Epithelial cell of proximal tubule (primary cell): ENCODE data around the gene EEA1. TPM values are rescaled to one million over a fixed set of nuclear protein-coding genes. Genes with fewer than 3 reads are reported as not detected.

ENCODE experiments used
- DNase-seq: peaks from one replicate; pipeline ENCODE4 v3.0.0-alpha.2; 2011; ENCODE audit warnings: low read depth
- H3K4me3 ChIP-seq: 2 replicates; pipeline ENCODE4 v1.5.1; 2011; ENCODE audit warnings: low read depth, mild to moderate bottlenecking, low read length
- total RNA-seq: library from RNA; depleted of rRNA; stranded (reverse); fragments of >200 nt; gene quantifications from 2 replicates; pipeline ENCODE4 v1.2.3, GENCODE V29; 2015
- TF ChIP-seq, protein P1 (sequence below): conservative IDR thresholded peaks from 2 replicates; pipeline ENCODE4 v1.5.1; 2012; ENCODE audit warnings: low read depth, mild to moderate bottlenecking, low read length

Gene EEA1
- total RNA-seq, 1 donor from 2014 or later, result 6.6 TPM

DNA sequence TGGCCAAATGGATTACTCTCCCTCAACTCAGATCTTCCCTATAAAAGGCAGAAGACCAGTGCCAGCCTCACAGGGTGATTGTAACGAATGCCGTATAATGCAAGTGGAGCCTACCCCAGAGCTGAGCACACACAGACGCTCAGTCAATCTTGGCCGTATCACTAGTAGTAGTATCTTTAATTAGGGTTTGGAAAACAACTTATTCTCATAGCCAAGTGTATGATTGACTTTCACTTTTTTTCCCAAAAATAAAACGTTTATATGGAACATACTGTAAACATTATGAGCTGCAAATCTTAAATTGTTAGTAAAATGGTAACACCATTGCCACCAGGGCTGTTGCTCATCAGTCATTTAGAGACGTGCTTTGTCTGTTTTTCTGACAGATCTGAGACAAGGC is 195.9 kb downstream of the EEA1 start:
- no peak for DNase-seq
- TF ChIP-seq, protein P1, sequence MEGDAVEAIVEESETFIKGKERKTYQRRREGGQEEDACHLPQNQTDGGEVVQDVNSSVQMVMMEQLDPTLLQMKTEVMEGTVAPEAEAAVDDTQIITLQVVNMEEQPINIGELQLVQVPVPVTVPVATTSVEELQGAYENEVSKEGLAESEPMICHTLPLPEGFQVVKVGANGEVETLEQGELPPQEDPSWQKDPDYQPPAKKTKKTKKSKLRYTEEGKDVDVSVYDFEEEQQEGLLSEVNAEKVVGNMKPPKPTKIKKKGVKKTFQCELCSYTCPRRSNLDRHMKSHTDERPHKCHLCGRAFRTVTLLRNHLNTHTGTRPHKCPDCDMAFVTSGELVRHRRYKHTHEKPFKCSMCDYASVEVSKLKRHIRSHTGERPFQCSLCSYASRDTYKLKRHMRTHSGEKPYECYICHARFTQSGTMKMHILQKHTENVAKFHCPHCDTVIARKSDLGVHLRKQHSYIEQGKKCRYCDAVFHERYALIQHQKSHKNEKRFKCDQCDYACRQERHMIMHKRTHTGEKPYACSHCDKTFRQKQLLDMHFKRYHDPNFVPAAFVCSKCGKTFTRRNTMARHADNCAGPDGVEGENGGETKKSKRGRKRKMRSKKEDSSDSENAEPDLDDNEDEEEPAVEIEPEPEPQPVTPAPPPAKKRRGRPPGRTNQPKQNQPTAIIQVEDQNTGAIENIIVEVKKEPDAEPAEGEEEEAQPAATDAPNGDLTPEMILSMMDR, result no peak
- H3K4me3 ChIP-seq, result no peak overlapping the region

DNA sequence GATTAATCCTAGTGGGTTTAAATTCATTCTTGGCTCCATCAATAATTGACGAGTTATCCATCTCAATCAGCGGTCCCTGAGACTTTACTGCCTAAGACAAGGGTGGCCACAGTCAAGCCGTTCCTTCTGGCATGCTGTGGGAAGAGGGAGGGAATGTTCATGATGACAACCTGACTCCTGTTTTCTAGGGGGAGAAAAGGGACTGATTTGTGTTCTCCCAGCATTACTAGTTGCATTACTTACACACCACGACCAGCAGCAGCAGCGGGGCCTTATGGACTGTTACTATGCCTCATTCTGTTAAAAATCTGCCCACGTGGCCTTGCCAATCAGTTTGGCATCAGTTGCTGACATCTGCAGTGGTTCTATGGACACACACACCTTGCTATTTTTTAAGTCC is 196.4 kb downstream of the EEA1 start:
- no peak for DNase-seq
- TF ChIP-seq, protein P1, result no peak
- no peak overlapping the region for H3K4me3 ChIP-seq

- H3K4me3 ChIP-seq, result no peak overlapping the region
- TF ChIP-seq, protein P1, result no peak
- no peak for DNase-seq
Observed at GRCh38 chr12:92732216-92732615, 196.9 kb downstream of the EEA1 start.

GRCh38 chr12:92730758-92731157 is 198.3 kb downstream of the EEA1 start:
- no peak overlapping the region for H3K4me3 ChIP-seq
- no peak for DNase-seq
- TF ChIP-seq, protein P1, result no peak

GRCh38 chr12:92729773-92730305 is 199.3 kb downstream of the EEA1 start:
- TF ChIP-seq, protein P1, result no peak
- DNase-seq, result no peak
- H3K4me3 ChIP-seq, result no peak overlapping the region

DNA sequence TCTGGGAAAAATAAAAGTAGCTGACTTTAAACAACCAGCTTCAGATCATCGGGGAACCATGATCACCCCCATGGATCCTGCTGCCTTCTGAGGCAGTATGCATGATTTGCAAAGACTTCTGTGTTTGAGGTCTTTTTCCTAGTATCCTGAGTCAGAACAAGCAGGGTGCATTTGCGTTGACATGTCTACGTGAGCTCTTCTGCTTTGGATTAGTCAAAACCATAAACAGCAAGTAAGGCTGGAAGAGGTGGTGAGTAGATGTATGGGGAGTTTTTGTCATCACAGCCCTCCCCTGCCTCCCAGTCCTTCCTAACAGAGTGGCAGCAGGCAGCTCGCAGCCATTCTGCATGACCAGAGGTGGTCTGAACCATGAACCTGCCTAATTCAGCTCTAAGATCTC is 202.2 kb downstream of the EEA1 start:
- DNase-seq, result no peak
- no peak overlapping the region for H3K4me3 ChIP-seq
- TF ChIP-seq, protein P1, result no peak

DNA sequence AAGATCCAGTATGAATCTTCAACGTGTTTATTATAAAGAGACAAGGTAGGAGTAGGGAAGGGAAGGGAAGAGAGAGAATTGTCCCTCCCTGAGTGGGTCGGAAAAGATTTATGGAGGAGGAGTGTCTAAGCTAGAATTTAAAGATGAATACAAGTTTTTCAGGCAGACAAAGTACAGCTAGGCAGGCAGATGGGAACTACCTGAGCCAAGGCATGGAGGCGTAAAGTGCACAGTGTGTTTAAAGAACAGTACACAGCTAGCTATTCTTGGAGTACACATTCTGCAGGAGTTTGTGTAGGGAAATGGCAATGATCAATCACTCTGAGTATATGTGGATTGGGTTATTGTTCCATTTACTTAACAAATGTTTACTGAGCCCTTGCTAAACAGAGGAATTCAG is 206.2 kb downstream of the EEA1 start:
- TF ChIP-seq, protein P1, result no peak
- DNase-seq, result no peak
- H3K4me3 ChIP-seq, result no peak overlapping the region
